MCF 10A (cell line): ENCODE measurements around the gene ZNF512B. TPM values are rescaled to one million over a fixed set of nuclear protein-coding genes. Genes with fewer than 3 reads are reported as not detected.

ENCODE experiments used
- BruUV-seq: library from RNA; stranded (reverse); fragments of 400-500 nt; replicated peaks from 2 replicates; lab custom pipeline; 2021; lab: Mats Ljungman, UMichigan
- CTCF ChIA-PET: fragments of 300-600 bp; sonication (Branson Sonifier 250); formaldehyde crosslinking; extraction: SDS; loops from one replicate; lab custom pipeline; 2021; ENCODE audit warnings: antibody characterized with exemption, inconsistent platforms; lab: Yijun Ruan, JAX
- POLR2A ChIA-PET: fragments of 300-600, 350-650 bp; sonication (Branson Sonifier 250); formaldehyde crosslinking; extraction: SDS; loops from one replicate; lab custom pipeline; 2020; ENCODE audit warnings: antibody characterized with exemption, inconsistent platforms; lab: Yijun Ruan, JAX
- DNase-seq: peaks from one replicate; pipeline ENCODE4 v3.0.0-alpha.2; 2018; ENCODE audit not compliant: unreplicated experiment
- H3K27ac Mint-ChIP-seq: one replicate; pipeline ENCODE4 v1.8.0; 2022; ENCODE audit warnings: mild to moderate bottlenecking, low read depth, mixed read lengths; ENCODE audit not compliant: unreplicated experiment
- H3K27me3 Mint-ChIP-seq: one replicate; pipeline ENCODE4 v1.8.0; 2022; ENCODE audit warnings: mixed read lengths; ENCODE audit not compliant: insufficient read depth, unreplicated experiment
- H3K36me3 Mint-ChIP-seq: one replicate; pipeline ENCODE4 v1.8.0; 2022; ENCODE audit warnings: mild to moderate bottlenecking, moderate library complexity, mixed read lengths; ENCODE audit not compliant: insufficient read depth, unreplicated experiment
- H3K4me1 Mint-ChIP-seq: one replicate; pipeline ENCODE4 v1.8.0; 2022; ENCODE audit warnings: mixed read lengths; ENCODE audit not compliant: insufficient read depth, unreplicated experiment
- H3K4me3 Mint-ChIP-seq: one replicate; pipeline ENCODE4 v1.8.0; 2022; ENCODE audit warnings: mild to moderate bottlenecking, moderate library complexity, mixed read lengths; ENCODE audit not compliant: unreplicated experiment
- H3K9me3 Mint-ChIP-seq: one replicate; pipeline ENCODE4 v1.8.0; 2022; ENCODE audit warnings: mixed read lengths; ENCODE audit not compliant: unreplicated experiment
- CTCF ChIP-seq: fragments of 200-600 bp; IDR thresholded peaks from one replicate; pipeline ENCODE4 v1.8.0; 2022; ENCODE audit warnings: antibody characterized with exemption, mild to moderate bottlenecking; ENCODE audit not compliant: unreplicated experiment
- intact Hi-C: fragments of 100-400 bp; cut with micrococcal nuclease; formaldehyde crosslinking; loops from 2 replicates; pipeline ENCODE4 v1.14.1; 2022
- total RNA-seq: library from RNA; stranded (reverse); gene quantifications from 2 replicates; pipeline ENCODE4 v1.2.3, GENCODE V29; 2022

ZNF512B gene
- total RNA-seq, 1 experiment from 2014 or later, result 26.6 TPM

GRCh38 chr20:63953764-63954429 is 15.8 kb downstream of the ZNF512B start:
- Mint-ChIP-seq H3K27ac (no peak overlapping the region), H3K36me3 (peaks cover 13% of the 10 kb centered on the region), H3K4me3 (peak overlapping the region; percentile 74), H3K9me3 (no peaks in the 10 kb centered on the region), H3K27me3 (no peaks in the 10 kb centered on the region), H3K4me1 (peaks cover 24% of the 10 kb centered on the region)
- TF ChIP-seq CTCF, result no peak
- no TSS peak for BruUV-seq
- intact Hi-C loops, result no loop called here
- ChIA-PET POLR2A (interaction anchor here (1.3 to 3.7 kb wide), 6 partner anchors 9 to 296 kb away, joined by 3 to 74 read pairs (median 10); partner anchors contain the start of genes PRPF6, RTEL1 and TPD52L2), CTCF (interaction anchor here (1.1 to 2.5 kb wide), 5 partner anchors 20 to 251 kb away, joined by 3 to 12 read pairs (median 9); partner anchors contain the start of gene PRPF6)
- no peak for DNase-seq

GRCh38 chr20:63952769-63953168 is 17.0 kb downstream of the ZNF512B start:
- DNase-seq, result no peak
- ChIA-PET CTCF (interaction anchor here (0.9 to 1.2 kb wide), 2 partner anchors 320 to 415 kb away, joined by 3 to 5 read pairs; no protein-coding TSS in a partner anchor), POLR2A (interaction anchor here (0.5 to 2.8 kb wide), 2 partner anchors 42 to 245 kb away, joined by 3 to 8 read pairs; partner anchors contain the start of genes ARFRP1 and ZGPAT)
- BruUV-seq, result no TSS peak
- intact Hi-C loops, result no loop called here
- no peak for TF ChIP-seq CTCF
- H3K27ac Mint-ChIP-seq, result no peak overlapping the region
- H3K4me1 Mint-ChIP-seq, result peaks cover 22% of the 10 kb centered on the region
- no peak overlapping the region for H3K4me3 Mint-ChIP-seq
- peaks cover 8% of the 10 kb centered on the region for H3K36me3 Mint-ChIP-seq
- H3K27me3 Mint-ChIP-seq, result no peaks in the 10 kb centered on the region
- H3K9me3 Mint-ChIP-seq, result no peaks in the 10 kb centered on the region

DNA sequence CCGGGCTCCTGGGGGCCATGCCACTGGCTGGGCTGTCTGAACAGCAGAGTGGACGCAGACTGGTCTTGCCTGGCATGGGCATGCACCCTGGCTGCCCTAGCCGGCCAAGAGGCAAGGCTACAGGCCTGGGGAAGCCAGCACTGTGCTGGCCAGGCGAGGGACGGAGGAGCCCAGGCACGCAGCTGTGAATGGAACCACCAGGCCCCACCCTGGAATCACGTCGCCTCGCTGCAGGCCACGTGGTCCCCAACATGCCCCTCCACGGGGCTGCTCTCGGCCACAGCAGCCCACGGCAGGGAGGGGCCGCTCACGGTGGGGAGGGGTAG is 17.6 kb downstream of the ZNF512B start:
- intact Hi-C loops, result no loop called here
- H3K36me3 Mint-ChIP-seq, result peaks cover 8% of the 10 kb centered on the region
- TF ChIP-seq CTCF, result no peak
- no peaks in the 10 kb centered on the region for H3K9me3 Mint-ChIP-seq
- ChIA-PET CTCF (interaction anchor here (0.6 to 1.2 kb wide), 2 partner anchors 85 to 415 kb away, joined by 3 to 5 read pairs; no protein-coding TSS in a partner anchor), POLR2A (interaction anchor here (0.5 to 1.5 kb wide), 3 partner anchors 21 to 244 kb away, joined by 3 to 5 read pairs (median 3); partner anchors contain the start of genes ARFRP1, PRPF6 and ZGPAT)
- BruUV-seq, result no TSS peak
- H3K4me1 Mint-ChIP-seq, result peaks cover 22% of the 10 kb centered on the region
- DNase-seq, result no peak
- H3K4me3 Mint-ChIP-seq, result no peak overlapping the region
- no peaks in the 10 kb centered on the region for H3K27me3 Mint-ChIP-seq
- no peak overlapping the region for H3K27ac Mint-ChIP-seq

DNA sequence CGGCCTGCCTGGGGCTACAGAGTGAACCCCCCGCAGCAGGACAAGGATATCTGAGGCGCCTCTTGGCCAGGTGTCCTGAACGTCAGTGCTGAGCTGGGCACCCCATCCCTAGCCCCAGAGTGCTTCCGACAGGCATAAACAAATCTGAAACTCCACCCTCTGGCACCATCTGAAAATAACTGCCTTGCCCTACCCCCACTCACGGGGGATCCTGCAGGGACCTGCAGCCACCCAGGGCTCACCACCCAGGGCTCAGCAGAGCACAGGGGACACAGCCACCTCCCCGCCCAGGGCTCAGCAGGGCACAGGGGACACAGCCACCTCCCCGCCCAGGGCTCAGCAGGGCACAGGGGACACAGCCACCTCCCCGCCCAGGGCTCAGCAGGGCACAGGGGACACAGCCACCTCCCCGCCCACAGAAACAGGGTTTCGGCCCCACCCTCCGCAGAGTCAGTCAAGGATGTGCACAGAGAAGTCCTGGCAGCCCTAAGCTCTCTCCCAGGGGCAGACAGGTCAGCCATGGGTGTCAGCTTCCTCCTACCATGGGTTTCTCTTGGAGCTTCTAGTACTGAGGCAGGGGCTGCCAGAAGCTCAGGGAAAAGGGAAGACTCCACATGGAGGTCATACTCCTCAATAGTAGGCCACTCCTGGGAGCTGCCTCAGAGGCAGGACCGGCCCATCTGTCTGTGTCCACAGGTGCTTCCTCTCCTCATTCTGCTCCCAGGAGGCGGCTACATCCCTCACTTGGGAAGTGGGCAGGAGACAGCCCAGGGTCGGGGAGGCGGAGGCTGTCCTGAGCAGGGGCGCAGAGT is 18.1 kb downstream of the ZNF512B start:
- Mint-ChIP-seq H3K9me3 (no peaks in the 10 kb centered on the region), H3K27me3 (no peaks in the 10 kb centered on the region), H3K36me3 (peaks cover 8% of the 10 kb centered on the region), H3K4me3 (no peak overlapping the region), H3K27ac (no peak overlapping the region), H3K4me1 (peaks cover 22% of the 10 kb centered on the region)
- no TSS peak for BruUV-seq
- CTCF ChIA-PET, result interaction anchor here (0.6 to 1.2 kb wide), 4 partner anchors 20 to 414 kb away, joined by 3 to 5 read pairs (median 4); no protein-coding TSS in a partner anchor
- intact Hi-C loops, result no loop called here
- POLR2A ChIA-PET, result interaction anchor here (0.8 to 1.5 kb wide), 4 partner anchors 20 to 244 kb away, joined by 3 to 5 read pairs (median 4); partner anchors contain the start of genes ARFRP1 and PRPF6
- DNase-seq, result no peak
- TF ChIP-seq CTCF, result no peak
